ENCODE results near the gene ZMYM2. TPM values are rescaled to one million over a fixed set of nuclear protein-coding genes. Genes with fewer than 3 reads are reported as not detected.

The ZMYM2 gene
- total and polyA plus RNA-seq, 2 donors (not counting 3 experiments of a cell fraction or from before 2014, with no cell fraction given) = 14.7 to 75.3 TPM

DNA sequence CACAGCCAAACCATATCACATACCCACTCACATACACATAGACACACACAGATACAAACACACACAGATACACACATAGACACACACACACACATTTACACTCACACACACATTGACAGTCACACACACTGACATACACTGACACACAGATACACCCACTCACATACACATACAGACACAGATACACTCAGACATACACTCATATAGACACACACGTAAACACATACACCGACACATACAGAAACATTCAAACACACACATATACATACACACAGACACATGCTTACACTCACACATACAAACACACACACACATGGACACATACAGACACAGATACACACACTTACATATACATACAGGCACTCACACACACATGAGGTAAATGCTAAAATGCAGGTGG is 172.1 kb downstream of the ZMYM2 start:
- H3K4me1 ChIP-seq (ENCODE audit: control insufficient read depth, extremely low read depth, insufficient read depth, low read length) = peaks cover 4% of the 10 kb centered on the region
- peaks cover 21 to 27% of the 10 kb centered on the region in 2 experiments for H3K27me3 ChIP-seq (ENCODE audit: control insufficient read depth in 2 of 2, insufficient read depth in 2 of 2, low read length in 2 of 2)
- intact Hi-C loops (cut with micrococcal nuclease) (no loop called here), dilution Hi-C loops (cut with MboI; ENCODE audit: extremely low pct_ligation_motif_present, low sequenced_read_pairs) (no loop called here)
- no peaks in the 10 kb centered on the region for H3K36me3 ChIP-seq (ENCODE audit: control insufficient read depth in 2 of 2, extremely low read depth in 1 of 2, insufficient read depth in 2 of 2, low read length in 2 of 2)
- no peak overlapping the region for H3K4me2 ChIP-seq (ENCODE audit: insufficient read depth, low read length)
- FAIRE-seq (peak; percentile 21), DNase-seq (ENCODE audit: low read depth, low spot score) (no peak)
- H2AFZ ChIP-seq (ENCODE audit: low read depth, low read length) = no peak overlapping the region
- H3K9me3 ChIP-seq (replicated peaks; ENCODE audit: control insufficient read depth, insufficient read depth, low read length) = no peaks in the 10 kb centered on the region
- no peaks in the 10 kb centered on the region for H3K9me1 ChIP-seq (replicated peaks; ENCODE audit: control insufficient read depth, extremely low read depth, insufficient read depth, low read length)
- no peaks in the 10 kb centered on the region for H4K20me1 ChIP-seq (replicated peaks; ENCODE audit: control insufficient read depth, extremely low read depth, insufficient read depth, low read length)
- TF ChIP-seq MYC (IDR thresholded peaks at IDR 0.05; ENCODE audit: low read depth, low read length) (no peak), POLR2AphosphoS5 (IDR thresholded peaks at IDR 0.05; ENCODE audit: insufficient read depth, low read depth, low read length) (no peak), JUN (IDR thresholded peaks at IDR 0.05; ENCODE audit: borderline replicate concordance, insufficient read depth, insufficient read length, low read depth) (no peak), FOS (IDR thresholded peaks at IDR 0.05; ENCODE audit: borderline replicate concordance, insufficient read depth, low read length) (no peak), GATA2 (IDR thresholded peaks at IDR 0.05; ENCODE audit: insufficient read depth, insufficient read length, low read depth, low read length) (no peak), POLR2A (IDR thresholded peaks at IDR 0.05; ENCODE audit: low read depth, low read length) (no peak), EZH2 (IDR thresholded peaks at IDR 0.05; ENCODE audit: borderline replicate concordance, low read depth, low read length, severe bottlenecking) (no peak)
- TF ChIP-seq, protein P1, sequence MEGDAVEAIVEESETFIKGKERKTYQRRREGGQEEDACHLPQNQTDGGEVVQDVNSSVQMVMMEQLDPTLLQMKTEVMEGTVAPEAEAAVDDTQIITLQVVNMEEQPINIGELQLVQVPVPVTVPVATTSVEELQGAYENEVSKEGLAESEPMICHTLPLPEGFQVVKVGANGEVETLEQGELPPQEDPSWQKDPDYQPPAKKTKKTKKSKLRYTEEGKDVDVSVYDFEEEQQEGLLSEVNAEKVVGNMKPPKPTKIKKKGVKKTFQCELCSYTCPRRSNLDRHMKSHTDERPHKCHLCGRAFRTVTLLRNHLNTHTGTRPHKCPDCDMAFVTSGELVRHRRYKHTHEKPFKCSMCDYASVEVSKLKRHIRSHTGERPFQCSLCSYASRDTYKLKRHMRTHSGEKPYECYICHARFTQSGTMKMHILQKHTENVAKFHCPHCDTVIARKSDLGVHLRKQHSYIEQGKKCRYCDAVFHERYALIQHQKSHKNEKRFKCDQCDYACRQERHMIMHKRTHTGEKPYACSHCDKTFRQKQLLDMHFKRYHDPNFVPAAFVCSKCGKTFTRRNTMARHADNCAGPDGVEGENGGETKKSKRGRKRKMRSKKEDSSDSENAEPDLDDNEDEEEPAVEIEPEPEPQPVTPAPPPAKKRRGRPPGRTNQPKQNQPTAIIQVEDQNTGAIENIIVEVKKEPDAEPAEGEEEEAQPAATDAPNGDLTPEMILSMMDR (IDR thresholded peaks at IDR 0.05; ENCODE audit: extremely low read depth in 1 of 2, insufficient read depth in 1 of 2, low read depth in 1 of 2, low read length in 2 of 2) = no peak
- TF ChIP-seq, protein P2, sequence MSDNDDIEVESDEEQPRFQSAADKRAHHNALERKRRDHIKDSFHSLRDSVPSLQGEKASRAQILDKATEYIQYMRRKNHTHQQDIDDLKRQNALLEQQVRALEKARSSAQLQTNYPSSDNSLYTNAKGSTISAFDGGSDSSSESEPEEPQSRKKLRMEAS (IDR thresholded peaks at IDR 0.05; ENCODE audit: insufficient read depth, insufficient read length) = no peak
- ChIA-PET POLR2A (no interaction called here), CTCF (interaction anchor here (0.9 to 1.5 kb wide), 2 partner anchors 30 to 33 kb away, joined by 3 read pairs; partner anchors contain the start of gene GJA3)
- no TSS peak for BruUV-seq (replicated peaks)
- H3K4me3 ChIP-seq (replicated peaks in 1 of 3; ENCODE audit: insufficient read depth in 1 of 3, low read depth in 1 of 3, low read length in 3 of 3) = no peak overlapping the region
- no peak overlapping the region for H3K27ac ChIP-seq (ENCODE audit: insufficient read depth, low read depth, low read length)
- H3K79me2 ChIP-seq (ENCODE audit: control insufficient read depth, insufficient read depth, low read length) = no peaks in the 10 kb centered on the region
- H3K9ac ChIP-seq (replicated peaks; ENCODE audit: extremely low read depth, insufficient read depth, low read length) = no peak overlapping the region
